Erythroblast (primary cell): ENCODE data around the gene LRP5.
"Not testable (repeated sequence)": the region's sequence is repeated elsewhere in the genome, so short reads cannot be mapped to it uniquely, and the experiment has no call there.

Experiments used
- DNase-seq, 2 experiments: peaks; one replicate each; lab custom pipeline; 2025; lab: John Stamatoyannopoulos, UW
- GATA1 ChIP-seq: IDR thresholded peaks from 2 replicates; pipeline ENCODE4 v1.6.1; 2011; ENCODE audit warnings: low read depth, mild to moderate bottlenecking, control low read depth, low read length, moderate library complexity
- POLR2A ChIP-seq: IDR thresholded peaks from 2 replicates; pipeline ENCODE4 v1.6.1; 2011; ENCODE audit warnings: mild to moderate bottlenecking, low read length

The LRP5 gene

GRCh38 chr11:68444566-68444965 is 132.2 kb downstream of the LRP5 start:
- no peak for DNase-seq
- no peak for TF ChIP-seq POLR2A
- no peak for TF ChIP-seq GATA1

- DNase-seq, result no peak
- TF ChIP-seq POLR2A (no peak), GATA1 (no peak)
Observed at GRCh38 chr11:68445531-68446035, 133.2 kb downstream of the LRP5 start.

DNA sequence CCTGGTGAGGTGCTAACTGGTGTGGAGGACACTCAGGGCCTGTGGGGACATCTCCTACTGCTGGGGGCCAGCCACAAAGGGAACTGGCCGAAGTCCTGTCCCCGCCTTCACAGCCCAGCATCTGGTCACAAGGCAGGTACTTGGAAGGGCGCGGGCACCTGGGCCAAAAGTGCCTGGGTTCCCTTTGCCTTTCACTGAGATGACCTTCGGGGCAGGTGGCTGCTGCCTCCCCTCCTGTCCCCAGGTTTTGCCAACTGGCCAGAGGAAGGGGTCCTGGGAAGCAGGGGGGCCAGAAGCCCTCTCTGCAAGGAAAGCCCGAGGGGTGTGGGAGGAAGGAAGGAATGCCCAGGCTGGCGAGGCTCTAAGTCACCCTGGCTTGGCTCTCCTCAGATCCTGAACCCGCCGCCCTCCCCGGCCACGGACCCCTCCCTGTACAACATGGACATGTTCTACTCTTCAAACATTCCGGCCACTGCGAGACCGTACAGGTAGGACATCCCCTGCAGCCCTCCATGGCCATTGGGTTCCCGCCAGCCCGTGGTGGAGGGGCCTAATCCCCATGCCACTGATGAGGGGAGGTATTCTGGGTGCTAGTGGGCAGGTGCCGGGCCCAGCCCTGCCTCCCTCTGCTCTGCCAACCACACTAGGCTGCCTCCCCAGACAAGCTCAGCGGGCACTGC is 133.8 kb downstream of the LRP5 start:
- TF ChIP-seq GATA1, result no peak
- DNase-seq, result no peak

- TF ChIP-seq POLR2A (no peak), GATA1 (no peak)
- DNase-seq, result peak; percentile 74 to 86
Observed at GRCh38 chr11:68447015-68447801, 134.8 kb downstream of the LRP5 start.

DNA sequence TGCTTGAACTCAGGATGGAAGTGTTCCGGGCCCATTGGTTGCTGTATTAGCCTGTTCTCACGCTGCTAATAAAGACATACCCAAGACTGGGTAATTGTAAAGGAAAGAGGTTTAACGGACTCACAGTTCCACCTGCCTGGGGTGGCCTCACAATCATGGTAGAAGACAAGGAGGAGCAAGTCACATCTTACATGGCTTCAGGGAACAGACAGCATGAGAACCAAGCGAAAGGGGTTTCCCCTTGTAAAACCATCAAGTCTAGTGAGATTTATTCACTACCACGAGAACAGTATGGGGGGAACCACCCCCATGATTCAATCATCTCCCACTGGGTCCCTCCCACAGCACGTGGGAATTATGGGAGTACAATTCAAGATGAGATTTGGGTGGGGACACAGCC is 135.5 kb downstream of the LRP5 start:
- not testable (repeated sequence) for DNase-seq

DNA sequence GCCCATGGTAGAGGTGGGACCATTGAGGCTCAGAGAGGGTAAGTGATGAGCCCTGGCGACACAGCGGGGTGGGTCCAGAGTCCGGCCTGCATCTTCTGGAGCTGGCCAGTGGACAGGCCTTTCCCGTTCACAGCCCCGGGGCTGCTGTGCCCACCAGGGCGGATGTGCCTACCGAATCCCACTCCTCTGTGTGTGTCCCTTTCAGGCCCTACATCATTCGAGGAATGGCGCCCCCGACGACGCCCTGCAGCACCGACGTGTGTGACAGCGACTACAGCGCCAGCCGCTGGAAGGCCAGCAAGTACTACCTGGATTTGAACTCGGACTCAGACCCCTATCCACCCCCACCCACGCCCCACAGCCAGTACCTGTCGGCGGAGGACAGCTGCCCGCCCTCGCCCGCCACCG is 136.2 kb downstream of the LRP5 start:
- no peak for TF ChIP-seq POLR2A
- TF ChIP-seq GATA1, result no peak
- no peak for DNase-seq

DNA sequence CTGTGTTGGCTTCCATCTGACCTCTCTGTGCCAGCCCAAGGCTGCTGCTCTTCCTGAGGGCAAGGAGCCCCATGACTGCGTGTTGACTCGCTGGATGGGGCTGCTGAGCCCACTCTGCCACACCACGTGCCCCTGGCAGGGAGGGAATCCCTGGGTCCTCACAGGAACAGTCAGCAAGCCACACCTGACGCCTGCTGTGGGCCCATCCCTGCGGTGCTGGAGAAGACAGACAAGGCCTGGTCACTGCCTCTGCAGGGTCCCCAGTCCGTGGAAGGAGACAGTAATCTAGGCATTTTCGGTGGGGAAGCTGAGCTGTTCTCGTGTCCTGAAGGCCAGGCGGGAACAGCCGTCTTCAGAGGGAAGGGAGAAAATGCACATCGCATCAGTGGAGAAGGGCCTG is 137.6 kb downstream of the LRP5 start:
- TF ChIP-seq GATA1, result no peak
- no peak for TF ChIP-seq POLR2A
- no peak for DNase-seq

DNA sequence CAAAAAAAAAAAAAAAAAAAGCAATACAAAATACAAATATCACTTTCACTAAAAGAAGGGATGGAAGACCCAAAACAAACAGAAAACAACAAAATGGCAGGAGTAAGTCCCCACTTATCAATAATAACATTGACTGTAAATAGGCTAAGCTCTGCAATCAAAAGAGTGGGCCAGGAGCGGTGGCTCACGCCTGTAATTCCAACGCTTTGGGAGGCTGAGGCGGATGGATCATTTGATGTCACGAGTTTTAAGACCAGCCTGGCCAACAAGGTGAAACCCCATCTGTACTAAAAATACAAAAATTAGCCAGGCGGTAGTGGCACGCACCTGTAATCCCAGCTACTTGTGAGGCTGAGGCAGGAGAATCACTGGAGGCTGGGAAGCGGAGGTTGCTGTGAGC is 138.3 kb downstream of the LRP5 start:
- TF ChIP-seq GATA1, result no peak
- TF ChIP-seq POLR2A, result no peak

GRCh38 chr11:68454767-68455166 is 142.4 kb downstream of the LRP5 start:
- DNase-seq, result no peak
- TF ChIP-seq GATA1 (no peak), POLR2A (no peak)

More for the DNA sequence above, 138.3 kb downstream of the LRP5 start:
- no peak for DNase-seq

GRCh38 chr11:68455485-68455884 is 143.1 kb downstream of the LRP5 start:
- DNase-seq, result no peak

GRCh38 chr11:68457216-68457897 is 145.0 kb downstream of the LRP5 start:
- DNase-seq, result no peak
- TF ChIP-seq GATA1, result no peak

More at GRCh38 chr11:68455485-68455884, 143.1 kb downstream of the LRP5 start:
- TF ChIP-seq GATA1 (no peak), POLR2A (no peak)

GRCh38 chr11:68457898-68458249 is 145.5 kb downstream of the LRP5 start:
- TF ChIP-seq GATA1 (no peak), POLR2A (no peak)
- no peak for DNase-seq

DNA sequence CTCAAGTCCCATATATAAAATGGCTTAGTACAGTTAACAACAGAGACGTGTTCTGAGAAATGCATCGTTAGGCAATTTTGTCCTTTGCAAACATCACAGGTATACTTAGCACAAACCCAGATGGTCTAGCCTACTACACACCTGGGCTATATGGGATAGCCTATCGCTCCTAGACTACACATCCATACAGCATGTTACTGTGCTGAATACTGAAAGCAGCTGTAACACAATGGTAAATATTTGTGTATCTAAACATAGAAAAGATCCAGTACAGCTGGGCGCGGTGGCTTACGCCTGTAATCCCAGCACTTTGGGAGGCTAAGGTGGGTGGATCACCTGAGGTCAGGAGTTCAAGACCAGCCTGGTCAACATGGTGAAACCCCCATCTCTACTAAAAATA is 145.9 kb downstream of the LRP5 start:
- not testable (repeated sequence) for DNase-seq
